GM23338 (cell line): ENCODE measurements around the gene STPG1. TPM values are rescaled to one million over a fixed set of nuclear protein-coding genes. Genes with fewer than 3 reads are reported as not detected.

Experiments
- ATAC-seq: fragments of 200-7000 bp; cut with Tn5 transposase; 3 replicates; pipeline ENCODE4 v1.9.1; 2020
- DNase-seq: peaks from one replicate; pipeline ENCODE4 v3.0.0-alpha.2; 2015; ENCODE audit warnings: low spot score
- H2AFZ ChIP-seq: fragments of 200-600 bp; sonication (generic); 2 replicates; pipeline ENCODE4 v1.8.0; 2016; ENCODE audit warnings: antibody characterized with exemption, mild to moderate bottlenecking, moderate library complexity
- H3F3A ChIP-seq: fragments of 200-600 bp; sonication (generic); replicated peaks from 2 replicates; pipeline ENCODE4 v1.8.0; 2017; ENCODE audit warnings: antibody characterized with exemption, mixed run types, low read depth
- H3K27ac ChIP-seq: fragments of 200-600 bp; sonication (generic); 2 replicates; pipeline ENCODE4 v1.6.1; 2016; ENCODE audit warnings: low read depth
- H3K27me3 ChIP-seq: fragments of 200-600 bp; sonication (generic); 2 replicates; pipeline ENCODE4 v1.8.0; 2016; ENCODE audit warnings: mild to moderate bottlenecking, mixed run types, moderate library complexity; ENCODE audit not compliant: insufficient read depth
- H3K36me3 ChIP-seq: fragments of 200-600 bp; sonication (generic); 2 replicates; pipeline ENCODE4 v1.8.0; 2016; ENCODE audit warnings: mild to moderate bottlenecking; ENCODE audit not compliant: insufficient read depth
- H3K4me1 ChIP-seq: fragments of 200-600 bp; sonication (generic); 2 replicates; pipeline ENCODE4 v1.8.0; 2016; ENCODE audit warnings: mild to moderate bottlenecking, moderate library complexity; ENCODE audit not compliant: insufficient read depth
- H3K4me2 ChIP-seq: fragments of 200-600 bp; sonication (generic); 2 replicates; pipeline ENCODE4 v1.7.1; 2017; ENCODE audit warnings: mixed run types
- H3K4me3 ChIP-seq: fragments of 200-600 bp; sonication (generic); 2 replicates; pipeline ENCODE4 v1.6.1; 2016; ENCODE audit warnings: mixed run types
- H3K79me2 ChIP-seq: fragments of 200-600 bp; sonication (generic); replicated peaks from 2 replicates; pipeline ENCODE4 v1.8.0; 2017; ENCODE audit warnings: mild to moderate bottlenecking; ENCODE audit not compliant: insufficient read depth
- H3K9me2 ChIP-seq: fragments of 200-600 bp; sonication (generic); 2 replicates; pipeline ENCODE4 v1.8.0; 2017; ENCODE audit not compliant: insufficient read depth
- H4K20me1 ChIP-seq: fragments of 200-600 bp; sonication (generic); replicated peaks from 2 replicates; pipeline ENCODE4 v1.8.0; 2017; ENCODE audit warnings: mild to moderate bottlenecking; ENCODE audit not compliant: insufficient read depth
- H3K27ac Mint-ChIP-seq: 2 replicates; pipeline ENCODE4 v1.8.0; 2020; ENCODE audit warnings: inconsistent platforms, mild to moderate bottlenecking, moderate library complexity, mixed read lengths
- H3K27me3 Mint-ChIP-seq: 3 replicates; pipeline ENCODE4 v1.8.0; 2022; ENCODE audit warnings: low read depth, mild to moderate bottlenecking, moderate library complexity, mixed read lengths, inconsistent platforms; ENCODE audit not compliant: insufficient read depth, poor library complexity
- H3K36me3 Mint-ChIP-seq: 3 replicates; pipeline ENCODE4 v1.8.0; 2021; ENCODE audit warnings: low read depth, mild to moderate bottlenecking, inconsistent platforms, moderate library complexity, mixed read lengths
- H3K4me1 Mint-ChIP-seq: 3 replicates; pipeline ENCODE4 v1.8.0; 2020; ENCODE audit warnings: mild to moderate bottlenecking, inconsistent platforms, mixed read lengths
- H3K4me3 Mint-ChIP-seq: 3 replicates; pipeline ENCODE4 v1.8.0; 2021; ENCODE audit warnings: moderate library complexity, mild to moderate bottlenecking, inconsistent platforms, mixed read lengths
- H3K9me3 Mint-ChIP-seq: 3 replicates; pipeline ENCODE4 v1.8.0; 2020; ENCODE audit warnings: moderate library complexity, mild to moderate bottlenecking, inconsistent platforms, mixed read lengths
- CREB1 ChIP-seq: fragments of 250-450 bp; sonication (Bioruptor Pico); IDR thresholded peaks from 2 replicates; pipeline ENCODE4 v1.5.0; 2020; ENCODE audit warnings: low read depth, mild to moderate bottlenecking, moderate library complexity
- CTCF ChIP-seq, 2 experiments: fragments of 200-600 bp in 1 of 2; sonication (generic) in 1 of 2; conservative IDR thresholded peaks; 2 replicates each; pipeline versions ENCODE4 v1.5.1 to v1.6.1; 2016 to 2017; ENCODE audit warnings: antibody characterized with exemption in 2 of 2, low read depth in 2 of 2, mild to moderate bottlenecking in 2 of 2, moderate library complexity in 1 of 2
- ETS1 ChIP-seq: IDR thresholded peaks from 2 replicates; pipeline ENCODE4 v1.6.1; 2016; ENCODE audit warnings: antibody characterized with exemption
- EZH2 ChIP-seq: fragments of 200-600 bp; sonication (generic); IDR thresholded peaks from one replicate; pipeline ENCODE4 v1.8.0; 2017; ENCODE audit warnings: antibody characterized with exemption, mild to moderate bottlenecking, low read depth; ENCODE audit not compliant: unreplicated experiment
- EZH2phosphoT487 ChIP-seq: fragments of 200-600 bp; sonication (generic); IDR thresholded peaks from one replicate; pipeline ENCODE4 v1.8.1; 2018; ENCODE audit warnings: antibody characterized with exemption; ENCODE audit not compliant: unreplicated experiment
- JUNB ChIP-seq: IDR thresholded peaks from one replicate; pipeline ENCODE4 v1.6.1; 2016; ENCODE audit warnings: antibody characterized with exemption; ENCODE audit not compliant: unreplicated experiment
- NANOG ChIP-seq: IDR thresholded peaks from 2 replicates; pipeline ENCODE4 v1.6.1; 2016; ENCODE audit warnings: antibody characterized with exemption, borderline replicate concordance
- POLR2AphosphoS5 ChIP-seq: IDR thresholded peaks from 2 replicates; pipeline ENCODE4 v1.6.1; 2016; ENCODE audit warnings: antibody characterized with exemption, low read depth
- REST ChIP-seq: IDR thresholded peaks from one replicate; pipeline ENCODE4 v1.6.1; 2018; ENCODE audit warnings: antibody characterized with exemption; ENCODE audit not compliant: unreplicated experiment
- STAT1 ChIP-seq: IDR thresholded peaks from one replicate; pipeline ENCODE4 v1.6.1; 2016; ENCODE audit warnings: antibody characterized with exemption; ENCODE audit not compliant: unreplicated experiment
- ZNF114 ChIP-seq: fragments of 250-450 bp; sonication (Bioruptor Pico); IDR thresholded peaks from 2 replicates; pipeline ENCODE4 v1.5.0; 2020; ENCODE audit warnings: mild to moderate bottlenecking, moderate library complexity
- ZNF331 ChIP-seq: fragments of 250-450 bp; sonication (Bioruptor Pico); IDR thresholded peaks from 2 replicates; pipeline ENCODE4 v1.5.0; 2020; ENCODE audit warnings: low read depth, mild to moderate bottlenecking, moderate library complexity
- ZNF462 ChIP-seq: fragments of 250-450 bp; sonication (Bioruptor Pico); IDR thresholded peaks from 2 replicates; pipeline ENCODE4 v1.5.0; 2020; ENCODE audit warnings: mild to moderate bottlenecking, moderate library complexity
- polyA plus RNA-seq: library from polyadenylated mRNA; unstranded; fragments of >200 nt; fragmentation: Nextera tagmentation; extraction: Ambion mirVana; gene quantifications from 2 replicates; pipeline ENCODE4 v1.2.1, GENCODE V29; 2016
- total RNA-seq: library from RNA; depleted of rRNA; stranded (reverse); fragments of >200 nt; shearing (Covaris generic); gene quantifications from 2 replicates; pipeline ENCODE4 v1.2.3, GENCODE V29; 2014

Gene STPG1
- total and polyA plus RNA-seq, 2 experiments from 2014 or later = 8.2 to 11.4 TPM

GRCh38 chr1:24336075-24336474 is 77.5 kb downstream of the STPG1 start:
- no peak overlapping the region for H3K27ac Mint-ChIP-seq
- TF ChIP-seq REST (no peak), NANOG (no peak), CTCF (conservative IDR thresholded peaks at IDR 0.05; ENCODE audit: low read depth in 2 of 2) (no peak), EZH2phosphoT487 (no peak), CREB1 (CRISPR knock-in tag) (no peak), JUNB (no peak), POLR2AphosphoS5 (no peak), ETS1 (no peak), ZNF462 (no peak), STAT1 (no peak), ZNF114 (CRISPR knock-in tag) (no peak), EZH2 (no peak), ZNF331 (CRISPR knock-in tag) (no peak)
- H4K20me1 ChIP-seq = no peaks in the 10 kb centered on the region
- ATAC-seq = no peak
- no peaks in the 10 kb centered on the region for H3K79me2 ChIP-seq
- no peak overlapping the region for H2AFZ ChIP-seq
- H3K4me3 Mint-ChIP-seq = no peak overlapping the region
- H3F3A ChIP-seq = no peaks in the 10 kb centered on the region
- no peaks in the 10 kb centered on the region for H3K36me3 ChIP-seq
- H3K27me3 Mint-ChIP-seq = peaks cover 20% of the 10 kb centered on the region
- no peaks in the 10 kb centered on the region for H3K36me3 Mint-ChIP-seq
- peaks cover 42% of the 10 kb centered on the region for H3K4me1 Mint-ChIP-seq
- H3K9me2 ChIP-seq = no peaks in the 10 kb centered on the region; the same call in 1 of the 2 replicates
- no peak overlapping the region for H3K27ac ChIP-seq
- H3K4me1 ChIP-seq = peaks cover 22% of the 10 kb centered on the region
- no peak for DNase-seq
- H3K4me3 ChIP-seq = no peak overlapping the region
- no peak overlapping the region for H3K4me2 ChIP-seq
- H3K9me3 Mint-ChIP-seq = no peaks in the 10 kb centered on the region
- H3K27me3 ChIP-seq = no peaks in the 10 kb centered on the region
